CD4-positive, CD25-positive, alpha-beta regulatory T cell (primary cell): ENCODE data around the gene WDR64. TPM values are rescaled to one million over a fixed set of nuclear protein-coding genes. Genes with fewer than 3 reads are reported as not detected.
"Not testable (repeated sequence)": the region's sequence is repeated elsewhere in the genome, so short reads cannot be mapped to it uniquely, and the experiment has no call there.

ENCODE experiments used
- ATAC-seq, 2 donors: fragments of 150-1000 bp; cut with Tn5 transposase; one replicate each; pipeline ENCODE4 v1.10.0; 2021; ENCODE audit warnings: low read depth in 2 of 2, moderate number of reproducible peaks in 2 of 2, moderate library complexity in 1 of 2
- DNase-seq, 3 donors: peaks; one replicate each; pipeline versions ENCODE4 v3.0.0 to v3.0.0-alpha.2; 2012 to 2022; ENCODE audit warnings: mixed read lengths in 1 of 3
- H3K27ac ChIP-seq: one replicate; pipeline ENCODE4 v1.7.0; 2013; ENCODE audit warnings: mild to moderate bottlenecking, low read length; ENCODE audit not compliant: insufficient read depth, poor library complexity, severe bottlenecking
- H3K27me3 ChIP-seq: one replicate; pipeline ENCODE4 v1.7.0; 2013; ENCODE audit warnings: low read length; ENCODE audit not compliant: control insufficient read depth, insufficient read depth
- H3K36me3 ChIP-seq: one replicate; pipeline ENCODE4 v1.7.0; 2013; ENCODE audit warnings: mild to moderate bottlenecking, low read length, moderate library complexity; ENCODE audit not compliant: control insufficient read depth, insufficient read depth
- H3K4me1 ChIP-seq: 2 replicates; pipeline ENCODE4 v1.7.0; 2013; ENCODE audit warnings: mild to moderate bottlenecking, low read length; ENCODE audit not compliant: insufficient read depth, control insufficient read depth, poor library complexity, severe bottlenecking
- H3K4me3 ChIP-seq: one replicate; pipeline ENCODE4 v1.7.0; 2013; ENCODE audit warnings: low read depth, mild to moderate bottlenecking, low read length, moderate library complexity
- H3K9me3 ChIP-seq, 2 experiments: 1 replicate in 1 of 2; 2 replicates in 1 of 2; pipeline ENCODE4 v1.7.0; 2013; ENCODE audit warnings: low read length in 2 of 2, mild to moderate bottlenecking in 1 of 2, moderate library complexity in 1 of 2; ENCODE audit not compliant: control insufficient read depth in 2 of 2
- H3K27ac Mint-ChIP-seq, 3 donors: one replicate each; pipeline ENCODE4 v1.8.0; 2020 to 2022; ENCODE audit warnings: mild to moderate bottlenecking in 3 of 3, mixed read lengths in 3 of 3, moderate library complexity in 2 of 3
- H3K27me3 Mint-ChIP-seq: one replicate; pipeline ENCODE4 v1.8.0; 2022; ENCODE audit warnings: mild to moderate bottlenecking, mixed read lengths
- H3K36me3 Mint-ChIP-seq: one replicate; pipeline ENCODE4 v1.8.0; 2020; ENCODE audit warnings: mixed read lengths
- H3K4me1 Mint-ChIP-seq, 4 donors: one replicate each; pipeline ENCODE4 v1.8.0; 2020 to 2022; ENCODE audit warnings: mixed read lengths in 4 of 4, mild to moderate bottlenecking in 1 of 4
- H3K4me3 Mint-ChIP-seq, 4 donors: one replicate each; pipeline ENCODE4 v1.8.0; 2020 to 2022; ENCODE audit warnings: mild to moderate bottlenecking in 4 of 4, mixed read lengths in 4 of 4, moderate library complexity in 3 of 4
- H3K9me3 Mint-ChIP-seq, 7 donors: one replicate each; pipeline ENCODE4 v1.8.0; 2020 to 2022; ENCODE audit warnings: mixed read lengths in 7 of 7, mild to moderate bottlenecking in 3 of 7, moderate library complexity in 2 of 7
- polyA plus RNA-seq, 4 donors: library from polyadenylated mRNA; unstranded; fragments of 300-500 nt; fragmentation: Illumina TruSeq; gene quantifications; one replicate each; pipeline ENCODE4 v1.2.3, GENCODE V29; 2021
- total RNA-seq: library from RNA; stranded (reverse); gene quantifications from one replicate; pipeline ENCODE4 v1.2.3, GENCODE V29; 2022

The WDR64 gene
- total and polyA plus RNA-seq, 5 donors from 2014 or later: 0.08 to 1.00 (median 0.35) TPM; not detected in 2

- not testable (repeated sequence) for ATAC-seq, H3K9me3 Mint-ChIP-seq, DNase-seq
These were observed 29.9 kb downstream of the WDR64 start for GRCh38 chr1:241681861-241682448.

GRCh38 chr1:241682921-241683320 is 30.8 kb downstream of the WDR64 start:
- DNase-seq (no peak), ATAC-seq (no peak)
- Mint-ChIP-seq H3K27me3 (peaks cover 14% of the 10 kb centered on the region), H3K27ac (no peak overlapping the region), H3K4me1 (peaks cover 0 to 7% (median 6%) of the 10 kb centered on the region in 4 donors), H3K9me3 (peaks cover 0 to 4% (median 2%) of the 10 kb centered on the region in 7 donors), H3K36me3 (peaks cover 5% of the 10 kb centered on the region), H3K4me3 (no peak overlapping the region)
- Histone ChIP-seq H3K27ac (no peak overlapping the region), H3K9me3 (no peaks in the 10 kb centered on the region), H3K36me3 (no peaks in the 10 kb centered on the region), H3K4me1 (peaks cover 1% of the 10 kb centered on the region), H3K4me3 (no peak overlapping the region), H3K27me3 (no peaks in the 10 kb centered on the region)

More at GRCh38 chr1:241681861-241682448, 29.9 kb downstream of the WDR64 start:
- H3K4me3 Mint-ChIP-seq, H3K27ac ChIP-seq, H3K36me3 Mint-ChIP-seq, H3K27me3 ChIP-seq, H3K9me3 ChIP-seq, H3K36me3 ChIP-seq, H3K4me1 ChIP-seq, H3K4me3 ChIP-seq, H3K27ac Mint-ChIP-seq: not testable (repeated sequence)
- Mint-ChIP-seq H3K27me3 (peaks cover 17% of the 10 kb centered on the region), H3K4me1 (peaks cover 9 to 15% (median 13%) of the 10 kb centered on the region in 4 donors)

- Mint-ChIP-seq H3K27me3 (peaks cover 14% of the 10 kb centered on the region), H3K4me3 (no peak overlapping the region), H3K9me3 (peaks cover 0 to 4% (median 2%) of the 10 kb centered on the region in 7 donors), H3K27ac (no peak overlapping the region), H3K36me3 (peaks cover 5% of the 10 kb centered on the region), H3K4me1 (peaks cover 2 to 8% (median 6%) of the 10 kb centered on the region in 4 donors)
- Histone ChIP-seq H3K4me1 (no peaks in the 10 kb centered on the region), H3K9me3 (no peaks in the 10 kb centered on the region), H3K36me3 (no peaks in the 10 kb centered on the region), H3K27ac (no peak overlapping the region), H3K27me3 (no peaks in the 10 kb centered on the region), H3K4me3 (no peak overlapping the region)
- ATAC-seq (no peak), DNase-seq (no peak)
These were observed 32.0 kb downstream of the WDR64 start for GRCh38 chr1:241684108-241684507.

GRCh38 chr1:241688940-241689368 is 36.9 kb downstream of the WDR64 start:
- DNase-seq (no peak), ATAC-seq (no peak)
- H3K4me3 ChIP-seq: peak overlapping the region; percentile 10
- no peaks in the 10 kb centered on the region for H3K4me1 ChIP-seq
- H3K27me3 ChIP-seq: no peaks in the 10 kb centered on the region
- peaks cover 0 to 3% (median 0%) of the 10 kb centered on the region in 7 donors for H3K9me3 Mint-ChIP-seq
- peaks cover 6 to 12% (median 9%) of the 10 kb centered on the region in 4 donors for H3K4me1 Mint-ChIP-seq
- H3K27ac ChIP-seq: no peak overlapping the region
- no peak overlapping the region for H3K4me3 Mint-ChIP-seq
- no peaks in the 10 kb centered on the region for H3K36me3 ChIP-seq
- no peaks in the 10 kb centered on the region for H3K36me3 Mint-ChIP-seq
- peaks cover 4% of the 10 kb centered on the region for H3K27me3 Mint-ChIP-seq
- H3K9me3 ChIP-seq: no peaks in the 10 kb centered on the region
- H3K27ac Mint-ChIP-seq: peak overlapping the region in 1 of 3 donors; percentile 86

GRCh38 chr1:241695246-241696171 is 43.4 kb downstream of the WDR64 start:
- Histone ChIP-seq H3K36me3 (no peaks in the 10 kb centered on the region), H3K4me3 (no peak overlapping the region), H3K9me3 (no peaks in the 10 kb centered on the region), H3K27me3 (peaks cover 2% of the 10 kb centered on the region), H3K27ac (no peak overlapping the region), H3K4me1 (no peaks in the 10 kb centered on the region)
- Mint-ChIP-seq H3K4me1 (no peaks in the 10 kb centered on the region), H3K27me3 (no peaks in the 10 kb centered on the region), H3K9me3 (no peaks in the 10 kb centered on the region), H3K27ac (no peak overlapping the region), H3K36me3 (no peaks in the 10 kb centered on the region), H3K4me3 (no peak overlapping the region)
- ATAC-seq (no peak), DNase-seq (no peak)

- Histone ChIP-seq H3K27ac (no peak overlapping the region), H3K27me3 (peaks cover 2% of the 10 kb centered on the region), H3K4me3 (no peak overlapping the region), H3K4me1 (no peaks in the 10 kb centered on the region), H3K9me3 (no peaks in the 10 kb centered on the region), H3K36me3 (no peaks in the 10 kb centered on the region)
- DNase-seq (no peak), ATAC-seq (no peak)
- no peak overlapping the region for H3K4me3 Mint-ChIP-seq
- no peaks in the 10 kb centered on the region for H3K9me3 Mint-ChIP-seq
- no peak overlapping the region for H3K27ac Mint-ChIP-seq
- H3K36me3 Mint-ChIP-seq: no peaks in the 10 kb centered on the region
- no peaks in the 10 kb centered on the region for H3K4me1 Mint-ChIP-seq
- no peaks in the 10 kb centered on the region for H3K27me3 Mint-ChIP-seq
These were observed 44.2 kb downstream of the WDR64 start for GRCh38 chr1:241696172-241696814.

GRCh38 chr1:241696815-241697639 is 44.9 kb downstream of the WDR64 start:
- Histone ChIP-seq H3K4me1 (no peaks in the 10 kb centered on the region), H3K27me3 (peaks cover 2% of the 10 kb centered on the region), H3K4me3 (no peak overlapping the region), H3K36me3 (no peaks in the 10 kb centered on the region), H3K9me3 (no peaks in the 10 kb centered on the region), H3K27ac (no peak overlapping the region)
- Mint-ChIP-seq H3K27me3 (no peaks in the 10 kb centered on the region), H3K4me3 (no peak overlapping the region), H3K9me3 (no peaks in the 10 kb centered on the region), H3K4me1 (no peaks in the 10 kb centered on the region), H3K36me3 (no peaks in the 10 kb centered on the region), H3K27ac (no peak overlapping the region)
- ATAC-seq: no peak
- no peak for DNase-seq
